DOHH2 (cell line): ENCODE results near the gene ROM1.
A peak's percentile ranks its signal among the peaks of the same experiment; 100 is the strongest.

ENCODE experiments used
- H3F3A ChIP-seq: fragments of 200-600 bp; sonication (generic), shearing (Covaris generic); 2 replicates; pipeline ENCODE4 v1.6.0; 2016; ENCODE audit warnings: antibody characterized with exemption, mild to moderate bottlenecking; ENCODE audit not compliant: control insufficient read depth, insufficient read depth
- H3K27ac ChIP-seq: fragments of 200-600 bp; sonication (generic); 2 replicates; pipeline ENCODE4 v1.5.1; 2014; ENCODE audit warnings: low read depth, mild to moderate bottlenecking, low read length, moderate library complexity
- H3K27me3 ChIP-seq: fragments of 200-600 bp; sonication (generic); 2 replicates; pipeline ENCODE4 v1.6.1; 2014; ENCODE audit warnings: mild to moderate bottlenecking, low read length, mixed read lengths; ENCODE audit not compliant: control insufficient read depth
- H3K36me3 ChIP-seq: fragments of 200-600 bp; sonication (generic); 2 replicates; pipeline ENCODE4 v1.6.1; 2014; ENCODE audit warnings: mild to moderate bottlenecking, low read length, moderate library complexity, mixed read lengths; ENCODE audit not compliant: control insufficient read depth
- H3K4me1 ChIP-seq: fragments of 200-600 bp; sonication (generic); 2 replicates; pipeline ENCODE4 v1.6.1; 2014; ENCODE audit warnings: mild to moderate bottlenecking, low read length, mixed read lengths; ENCODE audit not compliant: control insufficient read depth
- H3K4me2 ChIP-seq: fragments of 200-600 bp; sonication (generic); 2 replicates; pipeline ENCODE4 v1.6.0; 2014; ENCODE audit warnings: mild to moderate bottlenecking, low read length, moderate library complexity
- H3K4me3 ChIP-seq: fragments of 200-600 bp; sonication (generic); 2 replicates; pipeline ENCODE4 v1.5.1; 2014; ENCODE audit warnings: mild to moderate bottlenecking, low read length, mixed read lengths
- H3K79me2 ChIP-seq: fragments of 200-600 bp; sonication (generic); 2 replicates; pipeline ENCODE4 v1.6.1; 2014; ENCODE audit warnings: mild to moderate bottlenecking, low read length, mixed read lengths; ENCODE audit not compliant: control insufficient read depth
- H3K9me2 ChIP-seq: fragments of 200-600 bp; sonication (generic); replicated peaks from 2 replicates; pipeline ENCODE4 v1.6.1; 2014; ENCODE audit warnings: mild to moderate bottlenecking, low read length, mixed read lengths; ENCODE audit not compliant: control insufficient read depth
- H3K9me3 ChIP-seq: fragments of 200-600 bp; sonication (generic); 2 replicates; pipeline ENCODE4 v1.6.1; 2014; ENCODE audit warnings: antibody characterized with exemption, low read length, mixed read lengths; ENCODE audit not compliant: control insufficient read depth, insufficient read depth
- H4K20me1 ChIP-seq: fragments of 200-600 bp; sonication (generic); 2 replicates; pipeline ENCODE4 v1.6.0; 2014; ENCODE audit warnings: low read depth, mild to moderate bottlenecking, antibody characterized with exemption, low read length, moderate library complexity; ENCODE audit not compliant: control insufficient read depth, insufficient read depth
- CTCF ChIP-seq: fragments of 200-600 bp; sonication (generic); IDR thresholded peaks from one replicate; pipeline ENCODE4 v1.5.1; 2014; ENCODE audit warnings: antibody characterized with exemption, mild to moderate bottlenecking, low read depth, low read length; ENCODE audit not compliant: poor library complexity, severe bottlenecking
- EZH2phosphoT487 ChIP-seq: fragments of 200-600 bp; sonication (generic); IDR thresholded peaks from 2 replicates; pipeline ENCODE4 v1.6.1; 2017; ENCODE audit warnings: borderline replicate concordance, mild to moderate bottlenecking, antibody characterized with exemption, low read length, moderate library complexity, mixed read lengths

Gene ROM1

GRCh38 chr11:62607714-62608113, 5.3 kb upstream of the ROM1 start:
- H3K9me3 ChIP-seq: no peaks in the 10 kb centered on the region
- peak overlapping the region; percentile 0; the same call in 1 of the 2 replicates for H3K4me3 ChIP-seq
- H4K20me1 ChIP-seq: no peaks in the 10 kb centered on the region
- H3K27me3 ChIP-seq: no peaks in the 10 kb centered on the region
- H3K4me1 ChIP-seq: peaks cover 32% of the 10 kb centered on the region
- H3F3A ChIP-seq: peaks cover 2% of the 10 kb centered on the region; the same call in 1 of the 2 replicates
- peaks cover 17% of the 10 kb centered on the region for H3K79me2 ChIP-seq
- H3K9me2 ChIP-seq: no peaks in the 10 kb centered on the region
- H3K36me3 ChIP-seq: peaks cover 57% of the 10 kb centered on the region
- H3K4me2 ChIP-seq: peak overlapping the region; percentile 36
- no peak overlapping the region for H3K27ac ChIP-seq
- no peak for TF ChIP-seq EZH2phosphoT487
- no peak for TF ChIP-seq CTCF

- no peak for TF ChIP-seq CTCF
- TF ChIP-seq EZH2phosphoT487: no peak
- Histone ChIP-seq H3K36me3 (peaks cover 49% of the 10 kb centered on the region), H3K79me2 (peaks cover 17% of the 10 kb centered on the region), H3K9me2 (no peaks in the 10 kb centered on the region), H3K27me3 (no peaks in the 10 kb centered on the region), H3K4me3 (no peak overlapping the region), H4K20me1 (no peaks in the 10 kb centered on the region), H3K9me3 (no peaks in the 10 kb centered on the region), H3F3A (peaks cover 10% of the 10 kb centered on the region), H3K27ac (no peak overlapping the region), H3K4me2 (no peak overlapping the region), H3K4me1 (peaks cover 39% of the 10 kb centered on the region)
Observed at GRCh38 chr11:62608776-62609175, 4.3 kb upstream of the ROM1 start.

- Histone ChIP-seq H3K27me3 (no peaks in the 10 kb centered on the region), H3K27ac (no peak overlapping the region), H3K9me3 (no peaks in the 10 kb centered on the region), H3K4me3 (peak overlapping the region; percentile 92; the same call in 1 of the 2 replicates), H4K20me1 (no peaks in the 10 kb centered on the region), H3K4me2 (peak overlapping the region; percentile 98), H3K4me1 (peaks cover 39% of the 10 kb centered on the region), H3K9me2 (no peaks in the 10 kb centered on the region), H3K36me3 (peaks cover 43% of the 10 kb centered on the region), H3F3A (peaks cover 15% of the 10 kb centered on the region), H3K79me2 (peaks cover 17% of the 10 kb centered on the region)
- TF ChIP-seq CTCF (no peak), EZH2phosphoT487 (no peak)
Observed at GRCh38 chr11:62610403-62610802, 2.7 kb upstream of the ROM1 start.
